Measurements from ENCODE around the gene MCL1. TPM values are rescaled to one million over a fixed set of nuclear protein-coding genes. Genes with fewer than 3 reads are reported as not detected.

MCL1 gene
- total and polyA plus RNA-seq, 10 of the 15 experiments (the other 5 are each of a cell fraction or from before 2014, with no cell fraction given) = 18.1 to 148 (median 86.4) TPM

DNA sequence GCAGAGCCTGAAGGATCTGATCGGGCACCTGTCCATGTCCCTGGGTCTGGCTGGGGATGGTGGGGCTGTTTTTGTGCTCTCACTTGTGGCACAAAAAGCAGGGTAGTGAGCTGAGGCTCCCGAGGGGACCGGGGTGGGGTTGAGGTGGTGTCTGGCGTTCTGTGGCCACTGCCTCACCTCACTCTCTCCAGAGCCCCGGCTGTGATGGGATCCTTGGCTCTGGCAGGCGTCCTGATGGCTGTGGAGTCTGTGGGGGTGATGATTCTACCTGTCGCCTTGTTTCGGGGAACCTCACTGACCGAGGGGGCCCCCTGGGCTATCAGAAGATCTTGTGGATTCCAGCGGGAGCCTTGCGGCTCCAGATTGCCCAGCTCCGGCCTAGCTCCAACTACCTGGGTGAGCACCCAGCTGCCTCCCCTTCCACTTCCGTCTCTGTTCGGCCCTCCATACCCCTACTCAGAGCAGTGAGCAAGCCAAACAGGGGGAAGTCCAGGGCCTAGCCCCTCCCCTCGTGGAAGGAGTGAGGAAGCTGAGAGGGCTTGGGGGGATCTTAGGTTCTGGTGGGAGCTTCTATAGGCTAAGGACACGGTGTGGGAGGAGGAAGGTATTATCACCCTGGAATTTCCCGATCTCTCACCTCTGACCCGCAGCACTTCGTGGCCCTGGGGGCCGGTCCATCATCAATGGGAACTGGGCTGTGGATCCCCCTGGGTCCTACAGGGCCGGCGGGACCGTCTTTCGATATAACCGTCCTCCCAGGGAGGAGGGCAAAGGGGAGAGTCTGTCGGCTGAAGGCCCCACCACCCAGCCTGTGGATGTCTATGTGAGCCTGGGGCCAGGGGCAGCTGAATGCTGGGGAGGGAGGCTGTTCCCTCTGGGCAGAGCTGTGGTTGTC lies 23.2 kb downstream of the MCL1 start:
- Histone ChIP-seq H3K4me2 (ENCODE audit: control insufficient read depth, insufficient read depth) (no peak overlapping the region), H3K27ac (ENCODE audit: control insufficient read depth, insufficient read depth) (no peak overlapping the region), H3K4me1 (ENCODE audit: control insufficient read depth, insufficient read depth, low read length) (peaks cover 7% of the 10 kb centered on the region; the same call in 1 of the 2 replicates), H2AFZ (ENCODE audit: control insufficient read depth, low read depth, low read length) (no peak overlapping the region), H3K9ac (ENCODE audit: control insufficient read depth, insufficient read depth, low read length) (no peak overlapping the region), H3K79me2 (ENCODE audit: control insufficient read depth, insufficient read depth, low read length) (peaks cover 5% of the 10 kb centered on the region), H3K36me3 (ENCODE audit: control insufficient read depth in 2 of 2, insufficient read depth in 2 of 2, low read length in 1 of 2) (no peaks in the 10 kb centered on the region), H3K27me3 (replicated peaks in 1 of 2; ENCODE audit: control insufficient read depth in 2 of 2, insufficient read depth in 2 of 2, low read length in 1 of 2) (no peaks in the 10 kb centered on the region; a peak in 1 of 4 replicates), H3K4me3 (no peak overlapping the region), H3K9me3 (replicated peaks; ENCODE audit: control insufficient read depth, insufficient read depth, low read length) (no peaks in the 10 kb centered on the region), H4K20me1 (ENCODE audit: control insufficient read depth, insufficient read depth) (no peaks in the 10 kb centered on the region)
- BruUV-seq (replicated peaks) = no TSS peak
- ATAC-seq = no peak
- DNase-seq (ENCODE audit: low read depth, low spot score) = no peak
- intact Hi-C loops (cut with micrococcal nuclease; ENCODE audit: unreplicated experiment) = no loop called here
- ChIA-PET CTCF (interaction anchor here (0.6 kb wide), 1 partner anchor 422 kb away, joined by 3 read pairs; no protein-coding TSS in a partner anchor), SMC1A (ENCODE audit: uncharacterized antibody, unreplicated experiment) (no interaction called here), RAD21 (ENCODE audit: unreplicated experiment) (no interaction called here), POLR2A (no interaction called here)
- in situ Hi-C loops (cut with MboI) = no loop called here
- WGBS (ENCODE audit: insufficient coverage, insufficient replicate concordance, low lambda C conversion rate, missing lambda C conversion rate) = 68% methylated on average over 26 of the region's 26 CpGs
- FAIRE-seq = no peak
- TF ChIP-seq IKZF1 (conservative IDR thresholded peaks at IDR 0.05) (no peak), POLR2A (IDR thresholded peaks at IDR 0.05; ENCODE audit: low read depth, low read length) (no peak; the same call in 1 of the 2 replicates), JUND (IDR thresholded peaks at IDR 0.05; ENCODE audit: low read depth, low read length) (no peak), SPI1 (IDR thresholded peaks at IDR 0.05; ENCODE audit: borderline replicate concordance, insufficient read depth, low read depth, low read length) (no peak), RFX5 (IDR thresholded peaks at IDR 0.05; ENCODE audit: low read depth, low read length) (no peak), NBN (IDR thresholded peaks at IDR 0.05) (no peak), SREBF2 (IDR thresholded peaks at IDR 0.05; ENCODE audit: low read length) (no peak), NKRF (conservative IDR thresholded peaks at IDR 0.05) (no peak), BHLHE40 (IDR thresholded peaks at IDR 0.05; ENCODE audit: borderline replicate concordance in 1 of 2, low read depth in 2 of 2, low read length in 1 of 2) (no peak), STAT1 (conservative IDR thresholded peaks at IDR 0.05) (no peak)
- TF ChIP-seq, protein P1, sequence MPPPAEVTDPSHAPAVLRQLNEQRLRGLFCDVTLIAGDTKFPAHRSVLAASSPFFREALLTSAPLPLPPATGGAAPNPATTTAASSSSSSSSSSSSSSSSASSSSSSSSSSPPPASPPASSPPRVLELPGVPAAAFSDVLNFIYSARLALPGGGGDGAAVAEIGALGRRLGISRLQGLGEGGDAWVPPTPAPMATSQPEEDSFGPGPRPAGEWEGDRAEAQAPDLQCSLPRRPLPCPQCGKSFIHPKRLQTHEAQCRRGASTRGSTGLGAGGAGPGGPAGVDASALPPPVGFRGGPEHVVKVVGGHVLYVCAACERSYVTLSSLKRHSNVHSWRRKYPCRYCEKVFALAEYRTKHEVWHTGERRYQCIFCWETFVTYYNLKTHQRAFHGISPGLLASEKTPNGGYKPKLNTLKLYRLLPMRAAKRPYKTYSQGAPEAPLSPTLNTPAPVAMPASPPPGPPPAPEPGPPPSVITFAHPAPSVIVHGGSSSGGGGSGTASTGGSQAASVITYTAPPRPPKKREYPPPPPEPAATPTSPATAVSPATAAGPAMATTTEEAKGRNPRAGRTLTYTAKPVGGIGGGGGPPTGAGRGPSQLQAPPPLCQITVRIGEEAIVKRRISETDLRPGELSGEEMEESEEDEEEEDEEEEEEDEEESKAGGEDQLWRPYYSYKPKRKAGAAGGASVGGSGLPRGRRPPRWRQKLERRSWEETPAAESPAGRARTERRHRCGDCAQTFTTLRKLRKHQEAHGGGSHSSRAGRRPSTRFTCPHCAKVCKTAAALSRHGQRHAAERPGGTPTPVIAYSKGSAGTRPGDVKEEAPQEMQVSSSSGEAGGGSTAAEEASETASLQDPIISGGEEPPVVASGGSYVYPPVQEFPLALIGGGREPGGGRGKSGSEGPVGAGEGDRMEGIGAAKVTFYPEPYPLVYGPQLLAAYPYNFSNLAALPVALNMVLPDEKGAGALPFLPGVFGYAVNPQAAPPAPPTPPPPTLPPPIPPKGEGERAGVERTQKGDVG (CRISPR knock-in tag; IDR thresholded peaks at IDR 0.05) = no peak
- TF ChIP-seq, protein P2, sequence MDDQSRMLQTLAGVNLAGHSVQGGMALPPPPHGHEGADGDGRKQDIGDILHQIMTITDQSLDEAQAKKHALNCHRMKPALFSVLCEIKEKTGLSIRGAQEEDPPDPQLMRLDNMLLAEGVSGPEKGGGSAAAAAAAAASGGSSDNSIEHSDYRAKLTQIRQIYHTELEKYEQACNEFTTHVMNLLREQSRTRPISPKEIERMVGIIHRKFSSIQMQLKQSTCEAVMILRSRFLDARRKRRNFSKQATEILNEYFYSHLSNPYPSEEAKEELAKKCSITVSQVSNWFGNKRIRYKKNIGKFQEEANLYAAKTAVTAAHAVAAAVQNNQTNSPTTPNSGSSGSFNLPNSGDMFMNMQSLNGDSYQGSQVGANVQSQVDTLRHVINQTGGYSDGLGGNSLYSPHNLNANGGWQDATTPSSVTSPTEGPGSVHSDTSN (IDR thresholded peaks at IDR 0.05; ENCODE audit: insufficient replicate concordance, low read depth, low read length) = no peak
